OCI-LY3 (cell line): Measurements from ENCODE around the gene COL1A1.

Source experiments
- H2AFZ ChIP-seq: fragments of 200-600, 300-600 bp; shearing (Covaris generic); 2 replicates; pipeline ENCODE4 v1.6.0; 2014; ENCODE audit warnings: antibody characterized with exemption, low read depth, low read length
- H3K27ac ChIP-seq: fragments of 200-600, 300-600 bp; sonication (generic); 2 replicates; pipeline ENCODE4 v1.5.1; 2014; ENCODE audit warnings: mild to moderate bottlenecking, low read length, moderate library complexity, mixed read lengths
- H3K27me3 ChIP-seq: fragments of 200-600, 300-600 bp; sonication (generic); 2 replicates; pipeline ENCODE4 v1.6.1; 2014; ENCODE audit warnings: low read depth, low read length, mixed read lengths
- H3K36me3 ChIP-seq: fragments of 200-600, 300-600 bp; sonication (generic); replicated peaks from 2 replicates; pipeline ENCODE3; 2014; ENCODE audit warnings: low read depth, low read length, mixed read lengths
- H3K4me1 ChIP-seq: fragments of 300-600, 200-600 bp; sonication (generic); 2 replicates; pipeline ENCODE4 v1.6.1; 2014; ENCODE audit warnings: low read length, mixed read lengths
- H3K4me2 ChIP-seq: fragments of 200-600, 300-600 bp; sonication (generic); 2 replicates; pipeline ENCODE4 v1.6.1; 2014; ENCODE audit warnings: low read length, mixed read lengths
- H3K4me3 ChIP-seq: fragments of 300-600, 200-600 bp; sonication (generic); 2 replicates; pipeline ENCODE4 v1.5.1; 2014; ENCODE audit warnings: antibody characterized with exemption, mild to moderate bottlenecking, low read length, moderate library complexity
- H3K79me2 ChIP-seq: fragments of 300-600, 200-600 bp; shearing (Covaris generic); 2 replicates; pipeline ENCODE4 v1.6.1; 2014; ENCODE audit warnings: mild to moderate bottlenecking, low read length, mixed read lengths
- H3K9ac ChIP-seq: fragments of 300-600, 200-600 bp; shearing (Covaris generic); 2 replicates; pipeline ENCODE4 v1.6.0; 2014; ENCODE audit warnings: mild to moderate bottlenecking, low read length, moderate library complexity
- H3K9me3 ChIP-seq: fragments of 200-600, 300-600 bp; shearing (Covaris generic); 2 replicates; pipeline ENCODE4 v1.6.1; 2014; ENCODE audit warnings: low read length, mixed read lengths; ENCODE audit not compliant: insufficient read depth
- H4K20me1 ChIP-seq: fragments of 200-600, 300-600 bp; sonication (generic); 2 replicates; pipeline ENCODE4 v1.6.1; 2016; ENCODE audit warnings: low read length, mixed read lengths; ENCODE audit not compliant: insufficient read depth
- CTCF ChIP-seq: fragments of 200-600, 300-600 bp; sonication (generic); IDR thresholded peaks from 2 replicates; pipeline ENCODE4 v1.5.1; 2014; ENCODE audit warnings: antibody characterized with exemption, low read length, low read depth
- EZH2phosphoT487 ChIP-seq: fragments of 200-600 bp; shearing (Covaris generic); IDR thresholded peaks from 2 replicates; pipeline ENCODE4 v1.6.1; 2018; ENCODE audit warnings: antibody characterized with exemption, mixed run types, low read depth

The COL1A1 gene

DNA sequence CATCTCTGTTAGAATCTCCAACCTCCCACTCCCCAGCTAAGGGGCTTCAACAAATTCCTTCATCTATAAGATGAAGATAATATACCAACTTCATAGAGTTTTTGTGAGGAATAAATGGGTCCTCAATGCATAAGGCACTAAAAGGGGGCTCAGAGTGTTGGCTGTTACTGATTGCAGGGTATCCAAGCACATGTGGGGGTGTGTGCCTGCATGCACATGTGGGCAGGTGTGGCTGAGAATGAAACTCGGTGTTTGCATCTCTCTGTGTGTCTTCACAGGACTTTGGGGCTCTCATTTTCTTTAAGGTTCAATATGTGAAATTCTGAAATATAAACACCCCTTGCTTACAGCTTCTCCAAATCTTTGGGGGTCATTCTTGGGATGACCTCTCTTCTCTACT, 46.8 kb downstream of the COL1A1 start:
- no peaks in the 10 kb centered on the region for H3K27me3 ChIP-seq
- no peaks in the 10 kb centered on the region for H3K9me3 ChIP-seq
- peak overlapping the region; percentile 50 for H3K9ac ChIP-seq
- peak overlapping the region; percentile 62 for H3K27ac ChIP-seq
- H3K4me3 ChIP-seq: peak overlapping the region; percentile 50
- no peaks in the 10 kb centered on the region for H4K20me1 ChIP-seq
- TF ChIP-seq CTCF (no peak), EZH2phosphoT487 (no peak)
- H3K4me1 ChIP-seq: peaks cover 38% of the 10 kb centered on the region
- peaks cover 9% of the 10 kb centered on the region for H3K36me3 ChIP-seq
- H3K79me2 ChIP-seq: peaks cover 31% of the 10 kb centered on the region
- H3K4me2 ChIP-seq: peak overlapping the region; percentile 80
- no peak overlapping the region for H2AFZ ChIP-seq

GRCh38 chr17:50153650-50154575, 47.5 kb downstream of the COL1A1 start:
- Histone ChIP-seq H3K79me2 (peaks cover 37% of the 10 kb centered on the region), H3K9me3 (no peaks in the 10 kb centered on the region), H3K4me1 (peaks cover 38% of the 10 kb centered on the region), H3K4me3 (no peak overlapping the region), H4K20me1 (no peaks in the 10 kb centered on the region), H3K9ac (no peak overlapping the region), H3K27ac (peak overlapping the region; percentile 62), H3K4me2 (peak overlapping the region; percentile 80), H3K27me3 (no peaks in the 10 kb centered on the region), H3K36me3 (peaks cover 15% of the 10 kb centered on the region), H2AFZ (no peak overlapping the region)
- no peak for TF ChIP-seq CTCF
- TF ChIP-seq EZH2phosphoT487: no peak

- H3K4me3 ChIP-seq: peak overlapping the region; percentile 93
Observed at GRCh38 chr17:50152736-50153135, 48.7 kb downstream of the COL1A1 start.

More at GRCh38 chr17:50152736-50153135, 48.7 kb downstream of the COL1A1 start:
- no peaks in the 10 kb centered on the region for H3K27me3 ChIP-seq
- H4K20me1 ChIP-seq: no peaks in the 10 kb centered on the region
- H3K9me3 ChIP-seq: no peaks in the 10 kb centered on the region
- no peak overlapping the region for H2AFZ ChIP-seq
- peak overlapping the region; percentile 98 for H3K27ac ChIP-seq
- H3K4me1 ChIP-seq: peaks cover 38% of the 10 kb centered on the region
- TF ChIP-seq CTCF (no peak), EZH2phosphoT487 (no peak)
- H3K4me2 ChIP-seq: peak overlapping the region; percentile 99
- H3K9ac ChIP-seq: peak overlapping the region; percentile 100
- peaks cover 20% of the 10 kb centered on the region for H3K36me3 ChIP-seq
- H3K79me2 ChIP-seq: peaks cover 48% of the 10 kb centered on the region
